Jurkat, Clone E6-1 (cell line): Measurements from ENCODE around the gene ARMC5. TPM values are rescaled to one million over a fixed set of nuclear protein-coding genes. Genes with fewer than 3 reads are reported as not detected.
"Not testable (repeated sequence)": the region's sequence is repeated elsewhere in the genome, so short reads cannot be mapped to it uniquely, and the experiment has no call there.

Experiments used
- DNase-seq: peaks from one replicate; pipeline ENCODE4 v3.0.0-alpha.2; 2011; ENCODE audit warnings: low read depth, low spot score
- H3K4me3 ChIP-seq: 2 replicates; pipeline ENCODE4 v1.5.1; 2011; ENCODE audit warnings: mild to moderate bottlenecking, low read length, control low read depth, moderate library complexity
- polyA plus RNA-seq: library from polyadenylated mRNA; unstranded; fragments of >200 nt; gene quantifications from one replicate; pipeline ENCODE4 v1.2.1, GENCODE V29; 2012; ENCODE audit warnings: missing spikeins; ENCODE audit not compliant: insufficient read length, insufficient read depth

Gene ARMC5, protein sequence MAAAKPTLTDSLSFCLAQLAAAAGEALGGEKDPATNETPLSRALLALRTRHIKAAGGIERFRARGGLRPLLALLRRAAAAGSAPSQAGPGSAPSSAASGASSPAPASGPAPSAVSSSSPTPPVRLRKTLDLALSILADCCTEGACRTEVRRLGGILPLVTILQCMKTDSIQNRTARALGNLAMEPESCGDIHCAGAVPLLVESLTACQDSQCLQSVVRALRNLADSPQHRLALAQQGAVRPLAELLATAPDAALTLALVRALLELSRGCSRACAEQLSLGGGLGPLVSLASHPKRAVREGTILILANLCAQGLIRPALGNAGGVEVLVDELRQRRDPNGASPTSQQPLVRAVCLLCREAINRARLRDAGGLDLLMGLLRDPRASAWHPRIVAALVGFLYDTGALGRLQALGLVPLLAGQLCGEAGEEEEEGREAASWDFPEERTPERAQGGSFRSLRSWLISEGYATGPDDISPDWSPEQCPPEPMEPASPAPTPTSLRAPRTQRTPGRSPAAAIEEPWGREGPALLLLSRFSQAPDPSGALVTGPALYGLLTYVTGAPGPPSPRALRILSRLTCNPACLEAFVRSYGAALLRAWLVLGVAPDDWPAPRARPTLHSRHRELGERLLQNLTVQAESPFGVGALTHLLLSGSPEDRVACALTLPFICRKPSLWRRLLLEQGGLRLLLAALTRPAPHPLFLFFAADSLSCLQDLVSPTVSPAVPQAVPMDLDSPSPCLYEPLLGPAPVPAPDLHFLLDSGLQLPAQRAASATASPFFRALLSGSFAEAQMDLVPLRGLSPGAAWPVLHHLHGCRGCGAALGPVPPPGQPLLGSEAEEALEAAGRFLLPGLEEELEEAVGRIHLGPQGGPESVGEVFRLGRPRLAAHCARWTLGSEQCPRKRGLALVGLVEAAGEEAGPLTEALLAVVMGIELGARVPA
- polyA plus RNA-seq: 8.5 TPM

GRCh38 chr16:31458844-31459686 is at the start of gene ARMC5:
Gene ARMC5, plus strand, starts transcription at chr16:31459501. Its CDS starts 24 bp downstream, at chr16:31459525.
- peak; percentile 98 for DNase-seq
- peak within 1 kb of the TSS; percentile 93 for H3K4me3 ChIP-seq

DNA sequence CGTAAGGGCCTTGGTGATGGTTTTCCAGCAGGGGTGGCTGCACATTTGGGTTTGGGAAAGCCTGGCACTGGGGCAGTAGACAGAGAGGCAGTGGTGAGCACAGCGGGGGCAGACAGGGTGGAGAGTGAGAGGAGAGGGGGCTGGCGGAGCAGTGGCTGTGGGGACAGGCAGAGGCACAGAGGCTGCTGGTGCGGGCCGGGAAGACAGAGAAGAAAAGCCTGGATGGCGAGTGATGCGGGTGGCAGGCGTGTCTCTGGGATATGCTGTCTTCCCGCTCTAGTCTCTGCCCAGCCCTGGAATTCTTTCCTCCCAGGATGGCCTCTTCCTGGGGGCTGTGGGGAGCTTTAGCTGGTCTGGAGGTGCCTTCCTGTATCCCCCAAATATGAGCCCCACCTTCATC is 49.2 kb upstream of the ARMC5 start:
- H3K4me3 ChIP-seq: no peak overlapping the region
- DNase-seq: no peak

GRCh38 chr16:31411024-31411844 is 48.1 kb upstream of the ARMC5 start:
- no peak for DNase-seq
- no peak overlapping the region for H3K4me3 ChIP-seq

GRCh38 chr16:31412750-31413149 is 46.6 kb upstream of the ARMC5 start:
- no peak for DNase-seq

DNA sequence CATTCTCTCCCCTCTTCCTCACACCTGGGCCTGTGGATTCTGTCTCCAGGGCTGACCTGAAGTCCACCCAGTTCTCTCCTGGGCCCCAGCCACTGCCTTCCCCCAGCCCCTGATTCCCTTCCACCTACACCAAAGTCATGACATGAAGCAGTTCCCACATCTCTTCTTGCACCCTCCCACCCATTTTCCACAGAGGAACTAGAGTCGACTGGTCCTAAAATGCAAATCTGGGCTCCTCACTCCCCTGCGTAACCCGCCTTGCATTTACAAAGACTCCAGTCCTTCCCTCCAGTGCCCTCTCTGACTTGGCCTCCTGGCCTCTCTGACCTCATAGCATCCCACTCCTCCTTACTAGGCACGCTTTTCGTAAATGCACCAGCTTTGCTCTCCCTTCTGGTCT is 45.9 kb upstream of the ARMC5 start:
- DNase-seq: no peak
- no peak overlapping the region for H3K4me3 ChIP-seq

More at GRCh38 chr16:31412750-31413149, 46.6 kb upstream of the ARMC5 start:
- no peak overlapping the region for H3K4me3 ChIP-seq

GRCh38 chr16:31413943-31414342 is 45.4 kb upstream of the ARMC5 start:
- H3K4me3 ChIP-seq: no peak overlapping the region
- no peak for DNase-seq

DNA sequence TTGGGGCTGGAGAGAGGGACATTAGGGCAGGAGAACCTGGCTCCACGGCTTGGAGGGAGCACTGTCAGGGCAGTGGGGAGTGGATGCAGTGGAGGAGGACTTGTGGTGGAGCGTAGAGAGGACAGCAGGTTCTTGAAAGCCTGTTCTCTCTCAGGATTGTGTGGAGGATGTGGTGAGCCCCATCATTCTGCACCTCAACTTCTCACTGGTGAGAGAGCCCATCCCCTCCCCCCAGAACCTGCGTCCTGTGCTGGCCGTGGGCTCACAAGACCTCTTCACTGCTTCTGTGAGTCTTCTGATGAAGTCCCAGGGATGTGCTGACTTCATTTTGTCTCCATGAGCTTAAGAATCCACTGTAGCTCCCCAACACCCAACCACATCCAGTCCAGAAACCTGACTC is 44.6 kb upstream of the ARMC5 start:
- DNase-seq: no peak
- H3K4me3 ChIP-seq: no peak overlapping the region

DNA sequence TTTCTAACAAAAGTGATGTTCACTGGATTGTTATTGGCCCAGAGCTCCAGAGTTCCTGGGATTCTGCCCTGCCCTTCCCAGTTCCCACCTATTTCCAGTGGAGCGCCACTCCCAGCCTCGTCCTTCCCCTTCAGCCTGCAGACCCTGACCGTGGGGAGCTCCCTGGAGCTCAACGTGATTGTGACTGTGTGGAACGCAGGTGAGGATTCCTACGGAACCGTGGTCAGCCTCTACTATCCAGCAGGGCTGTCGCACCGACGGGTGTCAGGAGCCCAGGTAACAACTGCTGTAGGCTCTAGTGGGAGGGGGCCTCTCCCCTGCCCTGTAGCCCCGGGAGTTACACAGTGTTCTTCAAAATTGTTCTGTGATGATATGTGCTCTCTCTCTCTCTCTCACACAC is 42.9 kb upstream of the ARMC5 start:
- DNase-seq: no peak
- no peak overlapping the region for H3K4me3 ChIP-seq

DNA sequence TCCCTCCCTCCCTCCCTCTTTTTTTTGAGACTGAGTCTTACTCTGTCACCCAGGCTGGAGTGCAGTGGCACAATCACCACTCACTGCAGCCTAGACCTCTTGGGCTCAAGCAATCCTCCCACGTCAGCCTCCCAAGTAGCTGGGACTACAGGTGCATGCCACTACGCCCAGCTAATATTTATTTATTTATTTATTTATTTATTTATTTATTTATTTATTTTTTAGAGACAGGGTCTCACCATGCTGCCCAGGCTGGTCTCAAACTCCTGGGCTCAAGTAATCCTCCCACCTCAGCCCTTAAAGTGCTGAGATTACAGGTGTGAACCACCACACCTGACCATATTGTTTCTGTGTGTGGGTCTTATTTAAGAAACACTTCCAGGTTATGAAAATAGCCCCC is 42.3 kb upstream of the ARMC5 start:
- DNase-seq: not testable (repeated sequence)

DNA sequence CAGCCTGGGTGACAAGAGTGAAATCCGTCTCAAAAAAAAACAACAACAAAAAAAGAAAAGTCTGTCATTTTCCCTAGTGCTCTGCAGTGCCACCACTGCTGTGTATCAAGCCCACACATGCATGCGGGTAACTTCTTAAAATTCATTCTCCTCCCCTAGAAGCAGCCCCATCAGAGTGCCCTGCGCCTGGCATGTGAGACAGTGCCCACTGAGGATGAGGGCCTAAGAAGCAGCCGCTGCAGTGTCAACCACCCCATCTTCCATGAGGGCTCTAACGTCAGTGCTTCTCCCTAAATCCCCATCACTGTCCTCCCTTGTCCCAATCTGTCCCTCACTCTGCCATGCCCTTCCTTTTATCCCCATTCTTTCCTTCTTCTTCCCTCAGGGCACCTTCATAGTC is 41.4 kb upstream of the ARMC5 start:
- no peak overlapping the region for H3K4me3 ChIP-seq
- no peak for DNase-seq

More for the DNA sequence above, 42.3 kb upstream of the ARMC5 start:
- H3K4me3 ChIP-seq: not testable (repeated sequence)

GRCh38 chr16:31420037-31420436 is 39.3 kb upstream of the ARMC5 start:
- H3K4me3 ChIP-seq: no peak overlapping the region
- DNase-seq: no peak

- H3K4me3 ChIP-seq: no peak overlapping the region
- DNase-seq: peak; percentile 28
These were observed 37.7 kb upstream of the ARMC5 start for GRCh38 chr16:31421587-31421986.

- no peak overlapping the region for H3K4me3 ChIP-seq
- no peak for DNase-seq
These were observed 36.1 kb upstream of the ARMC5 start for GRCh38 chr16:31423241-31423640.

- no peak overlapping the region for H3K4me3 ChIP-seq
- DNase-seq: no peak
These were observed 35.5 kb upstream of the ARMC5 start for GRCh38 chr16:31423801-31424200.

DNA sequence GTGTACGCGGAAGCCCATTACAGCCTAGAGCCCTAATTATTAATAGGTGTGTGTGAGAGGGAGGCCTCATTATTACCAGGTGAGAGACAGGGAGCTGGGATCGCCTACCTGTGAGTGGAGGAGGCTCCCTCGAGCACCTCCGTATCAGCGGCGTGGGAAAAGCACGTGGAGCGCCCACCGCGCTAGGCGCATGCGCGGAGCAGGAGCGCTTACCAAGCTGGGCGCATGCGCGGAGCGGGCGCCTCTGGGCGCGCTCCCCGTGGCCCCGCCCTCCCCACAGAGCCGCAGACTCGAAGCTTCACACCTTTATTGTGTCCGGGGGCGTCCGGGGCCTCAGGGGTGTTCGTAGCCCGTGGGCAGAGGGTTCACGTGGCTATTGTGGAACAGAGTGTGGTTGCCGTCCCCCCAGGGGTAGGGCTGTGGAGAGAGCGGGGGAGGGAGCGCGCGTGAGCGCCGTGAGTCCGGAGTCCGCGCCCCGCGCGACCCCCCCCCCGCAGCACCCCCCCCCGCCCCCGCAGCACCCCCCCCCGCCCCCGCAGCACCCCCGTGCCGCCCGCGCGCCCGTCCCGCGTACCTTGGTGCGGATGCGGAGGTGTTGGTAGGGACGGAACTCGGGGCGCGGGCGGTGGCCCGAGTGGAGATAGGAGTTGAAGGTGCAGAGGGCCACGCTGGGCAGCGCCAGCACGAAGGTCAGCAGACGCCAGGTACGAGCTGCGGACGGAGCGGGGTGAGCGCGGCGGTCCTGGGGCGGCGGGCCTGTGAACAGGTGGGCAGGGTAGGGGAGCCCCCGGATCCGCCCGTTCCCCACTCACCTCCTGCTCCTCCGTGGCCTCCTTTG is 31.6 kb upstream of the ARMC5 start:
- no peak overlapping the region for H3K4me3 ChIP-seq
- DNase-seq: no peak

GRCh38 chr16:31428279-31428597 is 31.1 kb upstream of the ARMC5 start, which contains the start of gene COX6A2:
Gene COX6A2, minus strand, starts transcription at chr16:31428360. Its CDS starts 35 bp downstream, at chr16:31428325.
- H3K4me3 ChIP-seq: no peak within 1 kb of the TSS
- no peak for DNase-seq

DNA sequence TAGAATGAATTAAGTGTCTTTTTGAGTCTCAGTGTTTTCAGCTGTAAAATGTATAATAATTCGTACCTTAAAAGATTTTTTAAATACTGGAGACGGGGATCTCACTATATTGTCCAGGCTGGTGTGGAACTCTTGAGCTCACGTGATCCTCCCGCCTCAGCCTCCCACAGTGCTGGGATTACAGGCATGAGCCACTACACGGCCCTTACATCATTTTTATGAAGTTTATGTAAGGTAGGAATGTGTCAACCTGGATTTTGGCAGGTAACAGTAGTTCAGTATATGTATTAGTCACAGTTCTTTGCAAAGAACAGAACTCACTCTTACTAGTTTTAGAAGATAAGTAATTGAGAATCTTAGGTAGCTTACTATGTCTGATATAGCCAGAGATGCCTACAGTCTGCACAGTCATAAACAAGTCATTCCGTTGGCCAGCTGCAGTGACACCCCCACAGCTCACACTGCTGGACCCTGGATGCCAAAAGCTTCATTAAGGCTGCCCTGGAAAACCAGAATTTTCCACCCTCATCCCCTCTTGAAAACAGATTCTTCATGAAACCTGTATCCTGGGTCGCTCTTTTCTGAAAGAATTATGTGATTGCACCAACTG is 30.6 kb upstream of the ARMC5 start:
- no peak for DNase-seq

More for the DNA sequence above, 30.6 kb upstream of the ARMC5 start:
- H3K4me3 ChIP-seq: no peak overlapping the region
